Immature natural killer cell (primary cell): Measurements from ENCODE around the gene KLHDC8B. TPM values are rescaled to one million over a fixed set of nuclear protein-coding genes. Genes with fewer than 3 reads are reported as not detected.
A peak's percentile ranks its signal among the peaks of the same experiment; 100 is the strongest.

Experiments
- DNase-seq, 3 donors: peaks; one replicate each; pipeline ENCODE4 v3.0.0; 2022; ENCODE audit warnings: mixed read lengths in 1 of 3
- H3K27ac Mint-ChIP-seq, 6 donors: one replicate each; pipeline ENCODE4 v1.8.0; 2020; ENCODE audit warnings: mixed read lengths in 6 of 6, mild to moderate bottlenecking in 5 of 6, inconsistent platforms in 4 of 6, moderate library complexity in 3 of 6
- H3K27me3 Mint-ChIP-seq, 3 donors: one replicate each; pipeline ENCODE4 v1.8.0; 2020 to 2021; ENCODE audit warnings: low read depth in 3 of 3, mild to moderate bottlenecking in 3 of 3, mixed read lengths in 3 of 3, moderate library complexity in 3 of 3, inconsistent platforms in 1 of 3
- H3K36me3 Mint-ChIP-seq, 3 donors: one replicate each; pipeline ENCODE4 v1.8.0; 2020; ENCODE audit warnings: mixed read lengths in 3 of 3, inconsistent platforms in 2 of 3, mild to moderate bottlenecking in 2 of 3
- H3K4me1 Mint-ChIP-seq, 2 donors: one replicate each; pipeline ENCODE4 v1.8.0; 2020; ENCODE audit warnings: inconsistent platforms in 2 of 2, mild to moderate bottlenecking in 2 of 2, mixed read lengths in 2 of 2, moderate library complexity in 1 of 2
- H3K4me3 Mint-ChIP-seq, 5 donors: one replicate each; pipeline ENCODE4 v1.8.0; 2020; ENCODE audit warnings: mild to moderate bottlenecking in 5 of 5, mixed read lengths in 5 of 5, inconsistent platforms in 3 of 5, moderate library complexity in 3 of 5
- H3K9me3 Mint-ChIP-seq, 6 donors: one replicate each; pipeline ENCODE4 v1.8.0; 2020; ENCODE audit warnings: mild to moderate bottlenecking in 6 of 6, mixed read lengths in 6 of 6, inconsistent platforms in 4 of 6, moderate library complexity in 3 of 6
- polyA plus RNA-seq, 3 donors: library from polyadenylated mRNA; unstranded; fragments of 300-500 nt; fragmentation: Illumina TruSeq; gene quantifications; one replicate each; pipeline ENCODE4 v1.2.3, GENCODE V29; 2021

Gene KLHDC8B
- 1 to 10 TPM; 1.6 to 3.1 (median 2.1) TPM for polyA plus RNA-seq

DNA sequence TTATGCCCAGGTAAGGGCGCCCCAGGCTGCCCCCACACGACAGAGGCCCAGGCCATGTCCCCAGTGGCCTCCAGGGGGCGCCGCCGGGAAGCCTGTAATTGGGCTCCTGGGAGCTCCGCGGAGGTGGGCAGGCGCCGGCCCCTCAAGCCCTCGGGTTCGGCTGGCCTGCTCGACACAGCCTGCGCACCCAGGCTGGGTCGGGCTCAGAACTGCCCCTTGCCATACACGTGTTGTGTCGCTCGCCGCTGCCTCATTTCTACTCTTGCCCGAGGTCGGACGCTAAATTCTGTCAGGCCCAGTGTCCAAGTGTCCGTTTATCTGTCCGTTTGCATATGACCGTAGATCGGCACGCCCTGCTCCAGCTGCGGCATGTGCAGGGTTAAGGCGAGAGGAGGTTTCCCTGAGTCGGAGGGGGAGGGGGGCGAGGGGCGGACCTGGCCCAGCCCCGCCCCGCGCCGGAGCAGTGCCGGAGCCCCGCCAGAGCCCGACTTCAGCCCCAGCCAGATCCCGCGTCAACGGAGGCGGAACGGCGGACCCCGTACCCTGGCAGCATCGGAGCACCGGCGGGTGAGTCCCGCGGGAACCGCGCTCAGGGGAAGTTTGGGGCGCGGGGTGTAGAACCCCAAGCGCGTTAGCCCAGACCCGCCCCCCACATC lies at the start of gene KLHDC8B:
Gene KLHDC8B (plus strand): TSS at position 480 of the 656 bp plus-strand sequence. CDS start 1,172 bp downstream, outside the sequence.
- Mint-ChIP-seq H3K9me3 (no peaks in the 10 kb centered on the region), H3K4me1 (peaks cover 15 to 21% of the 10 kb centered on the region in 2 donors), H3K4me3 (peak within 1 kb of the TSS; percentile 84 to 89 (median 88)), H3K36me3 (no peaks in the 10 kb centered on the region), H3K27ac (peak within 1 kb of the TSS in 4 of 6 donors; percentile 37 to 90 (median 52)), H3K27me3 (peaks cover 0 to 2% (median 0%) of the 10 kb centered on the region in 3 donors)
- peak; percentile 76 to 80 (median 79) for DNase-seq

DNA sequence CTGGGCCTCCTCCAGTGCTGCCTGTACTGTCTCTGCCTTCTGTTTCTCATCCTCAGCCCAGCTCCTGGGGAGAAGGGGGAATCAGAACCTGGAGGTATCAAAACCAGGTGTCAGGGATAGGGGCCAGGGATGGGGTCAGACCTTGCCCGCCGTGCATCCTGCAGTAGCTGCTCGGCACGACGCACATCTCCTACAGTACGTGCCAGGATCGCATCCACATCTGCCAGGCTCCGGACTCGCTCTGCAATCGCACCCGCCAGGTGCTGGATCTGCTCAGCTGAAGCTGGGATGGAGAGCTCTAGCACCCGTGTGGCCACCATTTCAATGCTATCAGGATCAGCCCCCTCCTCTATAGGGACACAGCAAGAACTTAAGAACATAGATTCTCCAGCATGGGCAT lies 49.4 kb upstream of the KLHDC8B start:
- Mint-ChIP-seq H3K27ac (peak overlapping the region; percentile 80 to 94 (median 90)), H3K4me1 (peaks cover 15 to 25% of the 10 kb centered on the region in 2 donors), H3K27me3 (peaks cover 5 to 8% (median 5%) of the 10 kb centered on the region in 3 donors), H3K4me3 (peak overlapping the region; percentile 39 to 88 (median 64)), H3K36me3 (peaks cover 0 to 7% (median 7%) of the 10 kb centered on the region in 3 donors), H3K9me3 (no peaks in the 10 kb centered on the region)
- no peak for DNase-seq

DNA sequence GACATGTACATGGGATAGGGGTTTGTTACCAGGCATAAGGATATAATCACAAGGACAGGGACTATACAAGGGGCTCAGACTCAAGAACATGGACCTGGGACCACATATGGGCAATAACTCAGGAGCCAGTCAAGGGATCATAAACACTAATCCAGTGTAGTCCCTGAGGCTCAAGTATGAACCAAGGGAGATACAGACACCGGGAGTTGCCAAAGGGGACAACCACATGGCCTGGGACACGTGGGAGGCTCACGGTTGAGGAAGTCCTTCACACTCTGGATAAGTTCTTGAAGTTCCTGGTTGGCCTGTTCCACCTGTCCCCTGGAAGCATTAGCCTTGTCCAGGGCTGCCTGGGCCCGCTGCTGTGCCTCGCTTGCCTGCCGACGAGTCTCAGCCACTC lies 48.9 kb upstream of the KLHDC8B start:
- H3K27ac Mint-ChIP-seq: peak overlapping the region; percentile 80 to 94 (median 90)
- H3K36me3 Mint-ChIP-seq: peaks cover 0 to 7% (median 4%) of the 10 kb centered on the region in 3 donors
- DNase-seq: no peak
- peak overlapping the region in 4 of 5 donors; percentile 6 to 88 (median 44) for H3K4me3 Mint-ChIP-seq
- peaks cover 15 to 25% of the 10 kb centered on the region in 2 donors for H3K4me1 Mint-ChIP-seq
- H3K9me3 Mint-ChIP-seq: no peaks in the 10 kb centered on the region
- peaks cover 5 to 8% (median 7%) of the 10 kb centered on the region in 3 donors for H3K27me3 Mint-ChIP-seq

- no peak for DNase-seq
- H3K4me3 Mint-ChIP-seq: peak overlapping the region in 1 of 5 donors; percentile 25
- peaks cover 0 to 3% (median 0%) of the 10 kb centered on the region in 3 donors for H3K36me3 Mint-ChIP-seq
- peaks cover 15 to 25% of the 10 kb centered on the region in 2 donors for H3K4me1 Mint-ChIP-seq
- no peaks in the 10 kb centered on the region for H3K9me3 Mint-ChIP-seq
- H3K27ac Mint-ChIP-seq: peak overlapping the region in 3 of 6 donors; percentile 28 to 58 (median 31)
- peaks cover 5 to 8% (median 7%) of the 10 kb centered on the region in 3 donors for H3K27me3 Mint-ChIP-seq
Observed at GRCh38 chr3:49122886-49123545, 48.4 kb upstream of the KLHDC8B start.

- no peaks in the 10 kb centered on the region for H3K9me3 Mint-ChIP-seq
- peaks cover 5 to 8% (median 7%) of the 10 kb centered on the region in 3 donors for H3K27me3 Mint-ChIP-seq
- no peak overlapping the region for H3K4me3 Mint-ChIP-seq
- H3K4me1 Mint-ChIP-seq: peaks cover 15 to 23% of the 10 kb centered on the region in 2 donors
- H3K36me3 Mint-ChIP-seq: peaks cover 0 to 3% (median 0%) of the 10 kb centered on the region in 3 donors
- no peak for DNase-seq
- no peak overlapping the region for H3K27ac Mint-ChIP-seq
Observed at GRCh38 chr3:49123687-49124086, 47.7 kb upstream of the KLHDC8B start.

DNA sequence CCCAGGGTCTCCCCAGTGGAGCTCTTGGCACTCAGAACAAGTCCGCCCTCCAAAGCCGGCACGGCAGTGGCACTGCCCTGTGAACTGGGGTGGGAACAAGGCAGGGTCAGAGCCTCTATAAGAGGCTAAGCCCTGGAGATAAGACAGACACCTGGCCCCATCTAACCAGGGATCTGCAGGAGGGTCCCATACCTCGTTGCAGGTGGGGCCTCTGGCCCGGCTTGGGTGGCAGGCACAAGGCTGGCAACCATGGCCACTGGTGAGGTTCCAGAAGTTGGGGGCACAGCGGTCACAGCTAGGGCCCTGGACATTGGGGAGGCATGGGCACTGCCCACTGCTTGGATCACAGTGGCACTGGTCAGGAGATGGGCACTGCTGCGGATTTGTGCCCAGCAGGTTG lies 47.2 kb upstream of the KLHDC8B start:
- Mint-ChIP-seq H3K4me1 (peaks cover 12 to 18% of the 10 kb centered on the region in 2 donors), H3K27me3 (peaks cover 5 to 8% (median 7%) of the 10 kb centered on the region in 3 donors), H3K36me3 (no peaks in the 10 kb centered on the region), H3K27ac (no peak overlapping the region), H3K4me3 (no peak overlapping the region), H3K9me3 (no peaks in the 10 kb centered on the region)
- DNase-seq: no peak

- DNase-seq: no peak
- Mint-ChIP-seq H3K9me3 (no peaks in the 10 kb centered on the region), H3K36me3 (no peaks in the 10 kb centered on the region), H3K27ac (peak overlapping the region in 2 of 6 donors; percentile 17 to 29), H3K4me1 (peaks cover 4 to 9% of the 10 kb centered on the region in 2 donors), H3K27me3 (peaks cover 3 to 8% (median 5%) of the 10 kb centered on the region in 3 donors), H3K4me3 (no peak overlapping the region)
Observed at GRCh38 chr3:49124991-49125670, 46.3 kb upstream of the KLHDC8B start.

DNA sequence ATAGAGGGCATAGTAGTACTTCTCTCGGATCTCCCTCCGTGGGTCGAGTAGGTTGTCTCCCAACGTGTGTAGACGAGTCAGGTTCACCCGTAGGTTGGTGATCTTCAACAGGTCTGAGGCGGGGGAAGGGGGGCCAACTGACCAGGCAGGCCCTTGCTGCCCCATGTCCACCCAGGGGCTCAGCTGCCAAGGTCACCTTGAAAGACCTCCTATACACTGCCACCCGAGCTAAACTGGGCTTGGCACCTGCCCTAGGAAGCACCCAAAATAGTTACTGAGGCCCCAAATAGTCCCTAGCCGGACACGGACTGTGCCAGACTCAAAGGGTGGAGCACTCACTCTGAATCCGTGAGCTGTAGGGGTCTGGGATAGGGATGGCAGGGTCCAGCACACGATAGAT lies 40.4 kb upstream of the KLHDC8B start:
- no peak for DNase-seq
- Mint-ChIP-seq H3K27ac (no peak overlapping the region), H3K4me3 (no peak overlapping the region), H3K9me3 (peaks cover 0 to 1% (median 0%) of the 10 kb centered on the region in 6 donors), H3K36me3 (no peaks in the 10 kb centered on the region), H3K27me3 (peaks cover 1 to 11% (median 7%) of the 10 kb centered on the region in 3 donors), H3K4me1 (no peaks in the 10 kb centered on the region)

GRCh38 chr3:49131576-49131975 lies 39.8 kb upstream of the KLHDC8B start:
- Mint-ChIP-seq H3K4me3 (no peak overlapping the region), H3K9me3 (peaks cover 0 to 1% (median 0%) of the 10 kb centered on the region in 6 donors), H3K4me1 (no peaks in the 10 kb centered on the region), H3K27me3 (peaks cover 1 to 11% (median 7%) of the 10 kb centered on the region in 3 donors), H3K36me3 (no peaks in the 10 kb centered on the region), H3K27ac (no peak overlapping the region)
- DNase-seq: no peak

DNA sequence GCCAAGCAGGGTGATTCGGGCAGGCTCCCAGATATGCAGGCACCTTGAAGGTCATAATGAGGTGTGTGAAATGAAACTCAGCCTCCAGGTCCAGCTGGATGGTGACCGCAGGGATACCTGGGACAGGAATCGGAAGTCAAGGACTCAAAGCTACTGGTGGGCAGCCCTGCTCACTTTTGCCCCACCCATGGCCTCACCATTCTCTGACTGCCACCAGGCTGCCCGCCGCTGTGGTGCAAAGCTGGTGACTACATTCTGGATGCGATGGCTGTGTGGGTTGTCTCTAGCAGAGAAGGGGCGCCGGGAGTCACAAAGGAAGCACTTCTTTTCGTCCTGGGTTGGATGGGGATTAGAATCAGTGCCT lies 39.3 kb upstream of the KLHDC8B start:
- H3K9me3 Mint-ChIP-seq: peaks cover 0 to 1% (median 0%) of the 10 kb centered on the region in 6 donors
- no peak overlapping the region for H3K4me3 Mint-ChIP-seq
- H3K27ac Mint-ChIP-seq: no peak overlapping the region
- H3K4me1 Mint-ChIP-seq: no peaks in the 10 kb centered on the region
- H3K27me3 Mint-ChIP-seq: peaks cover 1 to 9% (median 7%) of the 10 kb centered on the region in 3 donors
- no peak for DNase-seq
- H3K36me3 Mint-ChIP-seq: no peaks in the 10 kb centered on the region

GRCh38 chr3:49132437-49133225 lies 38.8 kb upstream of the KLHDC8B start, which contains the start of gene LAMB2:
Gene LAMB2 (minus strand): TSS chr3:49133050. CDS start chr3:49132867, 183 bp downstream.
- no peak for DNase-seq
- H3K4me3 Mint-ChIP-seq: no peak within 1 kb of the TSS

GRCh38 chr3:49133226-49133951 lies 38.0 kb upstream of the KLHDC8B start:
- Mint-ChIP-seq H3K36me3 (no peaks in the 10 kb centered on the region), H3K27me3 (peaks cover 1 to 12% (median 4%) of the 10 kb centered on the region in 3 donors), H3K4me3 (no peak overlapping the region), H3K27ac (no peak overlapping the region), H3K9me3 (peaks cover 0 to 1% (median 0%) of the 10 kb centered on the region in 6 donors), H3K4me1 (no peaks in the 10 kb centered on the region)
- no peak for DNase-seq

More at GRCh38 chr3:49132437-49133225, 38.8 kb upstream of the KLHDC8B start, which contains the start of gene LAMB2:
- Mint-ChIP-seq H3K36me3 (no peaks in the 10 kb centered on the region), H3K27ac (no peak within 1 kb of the TSS), H3K9me3 (peaks cover 0 to 1% (median 0%) of the 10 kb centered on the region in 6 donors), H3K4me1 (no peaks in the 10 kb centered on the region), H3K27me3 (peaks cover 1 to 9% (median 4%) of the 10 kb centered on the region in 3 donors)
